ENCODE data around the gene TAS2R40.
"Not testable (repeated sequence)": the region's sequence is repeated elsewhere in the genome, so short reads cannot be mapped to it uniquely, and the experiment has no call there.

TAS2R40 gene

GRCh38 chr7:143221737-143222136, at the start of gene TAS2R40:
TSS of gene TAS2R40 (plus strand) at chr7:143222037. CDS start at chr7:143222079, 42 bp downstream.
- no peak for ATAC-seq
- no peak for DNase-seq

- ATAC-seq: no peak
Measured at GRCh38 chr7:143172354-143172753, 49.5 kb upstream of the TAS2R40 start.

GRCh38 chr7:143176128-143176527, 45.7 kb upstream of the TAS2R40 start:
- no peak for DNase-seq
- no peak for ATAC-seq

More at GRCh38 chr7:143172354-143172753, 49.5 kb upstream of the TAS2R40 start:
- no peak for DNase-seq

GRCh38 chr7:143177374-143178119, 44.3 kb upstream of the TAS2R40 start:
- DNase-seq (no peak), ATAC-seq (no peak)

GRCh38 chr7:143180771-143181170, 41.1 kb upstream of the TAS2R40 start:
- not testable (repeated sequence) for DNase-seq, ATAC-seq

GRCh38 chr7:143181349-143181748, 40.5 kb upstream of the TAS2R40 start:
- DNase-seq (no peak), ATAC-seq (peak; percentile 59)

GRCh38 chr7:143183024-143183423, 38.8 kb upstream of the TAS2R40 start, which contains the start of gene TAS2R39:
TSS of gene TAS2R39 (plus strand) at chr7:143183419. CDS start at chr7:143183419, 0 bp downstream.
- DNase-seq: no peak
- ATAC-seq: no peak

GRCh38 chr7:143185551-143185950, 36.3 kb upstream of the TAS2R40 start:
- ATAC-seq: no peak
- no peak for DNase-seq

GRCh38 chr7:143188994-143189393, 32.8 kb upstream of the TAS2R40 start:
- ATAC-seq: no peak
- DNase-seq: no peak

GRCh38 chr7:143193880-143194279, 28.0 kb upstream of the TAS2R40 start:
- ATAC-seq: no peak
- no peak for DNase-seq

- DNase-seq (no peak), ATAC-seq (peak; percentile 57)
Measured at GRCh38 chr7:143199040-143199439, 22.8 kb upstream of the TAS2R40 start.

- DNase-seq (no peak), ATAC-seq (no peak)
Measured at GRCh38 chr7:143202161-143202560, 19.7 kb upstream of the TAS2R40 start.

- no peak for ATAC-seq
- DNase-seq: no peak
Measured at GRCh38 chr7:143203386-143203785, 18.5 kb upstream of the TAS2R40 start.

- ATAC-seq (peak; percentile 74), DNase-seq (peak; percentile 29)
Measured at GRCh38 chr7:143205560-143206293, 16.1 kb upstream of the TAS2R40 start.

GRCh38 chr7:143210541-143210940, 11.3 kb upstream of the TAS2R40 start:
- ATAC-seq: no peak
- DNase-seq: no peak

GRCh38 chr7:143213478-143213877, 8.4 kb upstream of the TAS2R40 start:
- not testable (repeated sequence) for ATAC-seq, DNase-seq

GRCh38 chr7:143214789-143215679, 6.8 kb upstream of the TAS2R40 start:
- ATAC-seq (peak; percentile 57), DNase-seq (peak; percentile 52)

- DNase-seq (no peak), ATAC-seq (no peak)
Measured at GRCh38 chr7:143216151-143216550, 5.7 kb upstream of the TAS2R40 start.

GRCh38 chr7:143216686-143217085, 5.2 kb upstream of the TAS2R40 start:
- no peak for ATAC-seq

GRCh38 chr7:143217806-143218205, 4.0 kb upstream of the TAS2R40 start:
- DNase-seq (no peak), ATAC-seq (no peak)

More at GRCh38 chr7:143216686-143217085, 5.2 kb upstream of the TAS2R40 start:
- no peak for DNase-seq

GRCh38 chr7:143221286-143221685, 551 bp upstream of the TAS2R40 start:
- no peak for DNase-seq
- ATAC-seq: no peak

- ATAC-seq: no peak
Measured at GRCh38 chr7:143222782-143223181, 945 bp downstream of the TAS2R40 start.

More at GRCh38 chr7:143222782-143223181, 945 bp downstream of the TAS2R40 start:
- no peak for DNase-seq

All from stimulated activated naive CD8-positive, alpha-beta T cell treated with anti-CD3 and anti-CD28 coated beads, Interleukin-15, Interleukin-2, amounts not matched to agents 100 U/mL and 50 U/mL, for 24 hours (primary cell).